H1 (cell line): ENCODE measurements around the gene C17orf113.

Source experiments
- CREB1 ChIP-seq: IDR thresholded peaks from 2 replicates; pipeline ENCODE4 v1.6.1; 2012; ENCODE audit warnings: inconsistent platforms
- EZH2 ChIP-seq: fragments of 200-600 bp; sonication (generic); IDR thresholded peaks from 2 replicates; pipeline ENCODE4 v1.7.1; 2012; ENCODE audit warnings: low read depth, mild to moderate bottlenecking, moderate library complexity, low read length, inconsistent platforms; ENCODE audit not compliant: severe bottlenecking
- GABPA ChIP-seq: IDR thresholded peaks from 2 replicates; pipeline ENCODE4 v1.6.1; 2011; ENCODE audit warnings: mild to moderate bottlenecking, low read length, moderate library complexity, borderline replicate concordance; ENCODE audit not compliant: insufficient read depth
- SP1 ChIP-seq: IDR thresholded peaks from 2 replicates; pipeline ENCODE4 v1.6.1; 2011; ENCODE audit warnings: low read depth, low read length
- TF ChIP-seq, protein P1 (sequence below), 3 experiments: IDR thresholded peaks; 1 replicate in 2 of 3; 2 replicates in 1 of 3; pipeline versions ENCODE4 v1.5.1 to v1.6.1; 2011; ENCODE audit warnings: low read length in 3 of 3, mild to moderate bottlenecking in 3 of 3, inconsistent platforms in 2 of 3, low read depth in 1 of 3, moderate library complexity in 1 of 3; ENCODE audit not compliant: insufficient read depth in 1 of 3; ENCODE audit errors: control extremely low read depth in 1 of 3
- TF ChIP-seq, protein P2 (sequence below): IDR thresholded peaks from 2 replicates; pipeline ENCODE4 v1.6.1; 2011; ENCODE audit warnings: low read length, improper control_type of control experiment

DNA sequence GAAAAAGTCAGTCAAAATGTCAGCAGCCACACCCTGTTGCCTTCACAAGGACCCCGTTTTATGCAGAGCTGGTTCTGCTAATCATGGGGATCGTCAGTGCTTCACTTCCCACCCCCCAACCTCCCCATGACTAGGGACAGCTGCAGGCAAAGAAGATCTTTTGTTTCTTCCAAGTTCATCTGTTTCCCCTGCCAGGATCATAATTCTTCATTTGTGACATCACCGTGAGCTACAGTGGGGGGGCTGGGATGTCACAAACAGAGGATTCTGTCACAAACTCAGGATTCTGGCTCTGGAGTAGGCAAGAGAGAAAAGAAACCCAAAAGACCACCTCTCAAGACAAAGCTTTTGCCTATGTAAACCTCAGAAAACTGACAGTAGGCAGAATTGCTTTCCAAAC, 57.8 kb downstream of the C17orf113 start:
- TF ChIP-seq, protein P1, sequence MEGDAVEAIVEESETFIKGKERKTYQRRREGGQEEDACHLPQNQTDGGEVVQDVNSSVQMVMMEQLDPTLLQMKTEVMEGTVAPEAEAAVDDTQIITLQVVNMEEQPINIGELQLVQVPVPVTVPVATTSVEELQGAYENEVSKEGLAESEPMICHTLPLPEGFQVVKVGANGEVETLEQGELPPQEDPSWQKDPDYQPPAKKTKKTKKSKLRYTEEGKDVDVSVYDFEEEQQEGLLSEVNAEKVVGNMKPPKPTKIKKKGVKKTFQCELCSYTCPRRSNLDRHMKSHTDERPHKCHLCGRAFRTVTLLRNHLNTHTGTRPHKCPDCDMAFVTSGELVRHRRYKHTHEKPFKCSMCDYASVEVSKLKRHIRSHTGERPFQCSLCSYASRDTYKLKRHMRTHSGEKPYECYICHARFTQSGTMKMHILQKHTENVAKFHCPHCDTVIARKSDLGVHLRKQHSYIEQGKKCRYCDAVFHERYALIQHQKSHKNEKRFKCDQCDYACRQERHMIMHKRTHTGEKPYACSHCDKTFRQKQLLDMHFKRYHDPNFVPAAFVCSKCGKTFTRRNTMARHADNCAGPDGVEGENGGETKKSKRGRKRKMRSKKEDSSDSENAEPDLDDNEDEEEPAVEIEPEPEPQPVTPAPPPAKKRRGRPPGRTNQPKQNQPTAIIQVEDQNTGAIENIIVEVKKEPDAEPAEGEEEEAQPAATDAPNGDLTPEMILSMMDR (IDR thresholded peaks at IDR 0.05; ENCODE audit: control extremely low read depth in 1 of 3, insufficient read depth in 1 of 3, low read depth in 1 of 3, low read length in 3 of 3), result no peak
- TF ChIP-seq EZH2, result no peak
- TF ChIP-seq, protein P2, sequence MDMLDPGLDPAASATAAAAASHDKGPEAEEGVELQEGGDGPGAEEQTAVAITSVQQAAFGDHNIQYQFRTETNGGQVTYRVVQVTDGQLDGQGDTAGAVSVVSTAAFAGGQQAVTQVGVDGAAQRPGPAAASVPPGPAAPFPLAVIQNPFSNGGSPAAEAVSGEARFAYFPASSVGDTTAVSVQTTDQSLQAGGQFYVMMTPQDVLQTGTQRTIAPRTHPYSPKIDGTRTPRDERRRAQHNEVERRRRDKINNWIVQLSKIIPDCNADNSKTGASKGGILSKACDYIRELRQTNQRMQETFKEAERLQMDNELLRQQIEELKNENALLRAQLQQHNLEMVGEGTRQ, result no peak
- no peak for TF ChIP-seq GABPA
- TF ChIP-seq SP1, result no peak
- no peak for TF ChIP-seq CREB1
